NCI-H146 treated with DMSO at 0.1 percent for 48 hours (cell line): ENCODE measurements around the gene NPR2.

Source experiments
- DNase-seq: peaks from one replicate; lab custom pipeline; 2025; ENCODE audit not compliant: unreplicated experiment; lab: John Stamatoyannopoulos, UW

Gene NPR2

DNA sequence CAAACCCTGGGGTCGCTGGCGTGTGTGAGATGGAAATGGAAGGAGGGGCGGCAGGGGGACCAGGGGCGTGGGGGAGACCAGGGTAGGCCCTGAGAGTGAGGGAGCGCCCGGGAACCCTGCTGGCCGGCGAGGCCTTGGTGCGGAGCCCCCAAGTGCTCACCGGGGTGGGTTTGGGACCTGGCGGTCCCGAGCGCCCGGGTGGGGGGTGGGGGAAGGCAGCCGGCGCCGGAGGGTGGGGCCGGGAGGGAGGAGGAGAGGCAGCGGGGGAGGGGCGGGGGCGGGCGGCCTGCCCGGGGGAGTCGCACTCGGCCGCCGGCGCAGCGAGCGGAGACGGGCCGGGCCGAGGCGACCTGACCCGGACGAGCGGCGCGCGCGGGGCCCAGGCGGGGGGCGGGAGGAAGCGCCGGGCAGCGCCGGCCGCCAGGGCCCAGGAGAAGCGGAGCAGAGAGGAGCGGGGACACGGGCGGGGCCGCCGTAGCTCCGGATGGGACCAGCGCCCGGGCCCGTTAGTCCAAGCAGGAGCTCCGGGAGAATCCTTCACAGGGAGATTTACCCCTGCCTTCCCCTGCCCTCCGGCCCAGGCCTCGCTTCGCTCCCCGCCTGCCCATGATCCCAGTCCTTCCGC, at the start of gene NPR2:
Gene NPR2, plus strand, starts transcription at position 295 of the 625 bp plus-strand sequence. CDS start 818 bp downstream, outside the sequence.
- DNase-seq = no peak

GRCh38 chr9:35741740-35742139, 49.7 kb upstream of the NPR2 start:
- no peak for DNase-seq

DNA sequence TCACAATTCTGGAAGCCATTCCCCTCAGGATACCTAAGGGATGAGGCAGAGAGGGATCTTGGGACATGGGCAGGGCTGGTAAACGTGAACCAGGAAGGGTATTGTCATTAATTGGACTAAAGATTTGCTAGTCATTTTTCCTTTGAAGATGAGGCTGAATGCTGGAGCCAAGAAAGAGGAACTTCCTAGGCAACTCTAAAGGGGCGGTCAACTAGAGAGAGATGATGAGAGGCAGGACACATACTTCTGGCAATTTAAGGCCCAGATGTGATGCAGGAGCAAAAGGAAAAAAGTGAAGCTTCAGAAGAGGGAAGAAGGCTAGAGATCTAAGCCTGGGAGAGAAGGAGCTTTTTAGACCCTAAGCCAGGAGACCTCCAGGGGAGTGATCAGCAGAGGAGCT, 47.9 kb upstream of the NPR2 start:
- DNase-seq = no peak

DNA sequence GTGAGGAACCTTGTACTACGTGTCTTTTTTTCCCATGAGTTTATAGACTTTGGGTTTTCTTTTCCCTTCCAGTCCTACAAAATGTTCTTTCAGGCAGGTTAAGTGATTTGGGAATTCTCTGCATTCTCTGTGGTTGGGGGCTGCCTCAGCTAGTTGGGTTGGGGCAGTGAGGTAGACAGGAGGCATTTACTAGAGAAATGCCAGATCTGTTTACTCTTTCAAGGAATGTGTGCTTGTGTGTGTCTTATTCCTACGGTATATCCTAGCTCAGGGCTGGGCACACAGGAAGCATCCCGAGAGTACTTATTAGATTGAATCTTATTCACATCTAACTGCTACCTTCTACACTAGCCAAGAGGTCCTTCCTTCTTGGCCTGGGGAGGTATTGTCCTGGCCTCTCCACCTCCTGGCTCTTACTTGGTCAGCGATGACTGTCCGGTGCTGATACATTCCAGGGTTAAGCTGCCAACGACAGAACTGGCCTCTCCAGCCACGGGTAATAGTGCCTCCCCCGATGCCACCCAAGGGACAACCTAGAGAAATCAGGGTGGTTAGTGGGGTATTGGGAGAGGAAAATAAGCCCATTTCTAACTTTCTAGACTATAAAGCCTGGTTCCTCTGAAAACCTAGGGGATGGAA, 47.4 kb upstream of the NPR2 start:
- no peak for DNase-seq

DNA sequence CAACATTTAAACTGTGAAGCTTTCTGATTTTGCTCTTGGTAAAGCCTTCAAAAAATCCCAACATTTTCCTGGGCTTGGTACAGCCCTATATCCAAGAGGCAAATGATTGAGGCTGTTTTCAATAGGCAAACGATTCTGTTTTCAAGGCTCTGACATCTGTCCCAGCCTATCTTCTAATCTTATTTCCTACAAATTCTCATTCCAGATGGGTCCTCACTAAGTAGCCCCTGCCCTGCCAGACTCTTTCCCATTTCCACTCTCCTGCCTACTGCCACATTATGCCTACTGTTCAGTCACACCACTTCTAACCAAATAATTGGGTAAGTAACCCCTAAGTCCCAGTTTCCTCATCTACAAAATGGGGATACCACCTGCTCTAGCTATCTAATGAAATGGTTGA, 45.8 kb upstream of the NPR2 start:
- no peak for DNase-seq

- DNase-seq = no peak
Observed at GRCh38 chr9:35746583-35746982, 44.8 kb upstream of the NPR2 start.

DNA sequence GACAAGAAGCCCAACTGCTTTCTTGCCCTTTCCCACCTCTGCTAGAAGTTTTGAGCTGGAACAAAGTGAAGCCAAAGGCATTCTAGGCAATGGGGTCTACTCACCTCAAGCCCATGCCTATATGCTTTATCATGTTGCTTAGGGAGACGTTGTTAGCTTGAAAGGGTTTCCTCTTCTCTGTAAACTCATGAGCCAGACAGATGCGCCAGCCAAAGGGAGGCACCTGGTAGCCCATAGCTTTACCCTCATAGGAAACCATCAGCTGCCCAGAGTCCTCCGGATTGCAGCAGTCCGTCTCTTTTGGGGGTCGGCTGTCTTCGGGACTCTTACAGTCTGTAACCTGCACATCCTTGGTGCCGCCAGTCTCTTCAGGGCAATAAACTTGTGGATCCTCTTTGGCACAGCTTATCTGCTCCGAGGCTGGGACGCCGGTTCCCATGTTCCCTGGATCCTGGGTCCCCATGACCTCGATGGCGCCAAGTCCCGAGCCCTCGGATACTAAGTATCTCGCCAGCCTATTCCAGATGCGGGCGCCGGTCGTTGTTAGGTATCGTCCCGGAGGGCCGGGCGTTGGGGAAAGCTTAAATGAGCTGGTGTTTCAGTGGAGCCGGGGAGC, 43.0 kb upstream of the NPR2 start:
- DNase-seq = no peak

GRCh38 chr9:35748858-35749514, 42.4 kb upstream of the NPR2 start, which contains the start of the genes GBA2 and RGP1:
Gene GBA2 (minus strand): TSS chr9:35749228. CDS start chr9:35748704, 524 bp downstream.
Gene RGP1 (plus strand): TSS chr9:35749287. CDS start chr9:35749756, 469 bp downstream.
- DNase-seq = peak; percentile 55

DNA sequence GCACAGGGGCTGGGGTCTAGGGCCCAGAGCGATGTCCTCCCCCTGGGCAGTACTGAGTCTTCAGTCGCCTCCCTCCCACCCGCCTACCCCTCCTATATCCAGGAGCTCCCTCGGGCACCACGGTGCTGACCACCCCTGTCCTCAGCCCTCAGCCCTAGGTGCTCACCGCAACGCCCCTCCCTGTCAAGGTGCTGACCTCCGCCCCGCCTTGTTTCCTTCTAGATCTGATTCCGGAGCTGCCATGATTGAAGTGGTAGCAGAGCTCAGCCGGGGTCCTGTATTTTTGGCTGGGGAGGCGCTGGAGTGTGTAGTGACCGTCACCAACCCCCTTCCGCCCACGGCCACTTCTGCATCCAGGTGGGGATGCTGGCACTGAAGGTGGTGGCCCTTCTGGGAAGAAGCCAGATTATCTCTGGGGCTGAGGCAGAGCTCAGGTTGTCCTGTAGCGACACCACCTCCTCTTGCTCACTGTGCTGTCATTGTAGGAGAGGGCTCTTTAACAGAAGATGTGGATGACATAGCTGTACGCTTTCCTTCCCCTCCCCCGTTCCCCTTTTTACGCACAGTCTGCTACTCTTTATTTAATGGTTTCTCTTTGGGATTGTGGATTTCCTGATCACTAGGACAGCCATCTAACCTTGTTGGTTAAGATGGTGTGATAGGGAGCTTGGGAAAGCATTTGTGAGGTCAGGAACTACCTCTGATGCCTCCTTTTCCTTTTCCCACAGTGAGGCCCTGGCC, 41.7 kb upstream of the NPR2 start:
- no peak for DNase-seq

GRCh38 chr9:35750256-35750531, 41.2 kb upstream of the NPR2 start:
- DNase-seq = no peak

GRCh38 chr9:35753466-35753865, 37.9 kb upstream of the NPR2 start:
- DNase-seq = no peak

GRCh38 chr9:35754264-35754663, 37.1 kb upstream of the NPR2 start, which contains the start of gene MSMP:
Gene MSMP (minus strand): TSS chr9:35754276. CDS start chr9:35754129, 147 bp downstream.
- no peak for DNase-seq

- no peak for DNase-seq
Observed at GRCh38 chr9:35755071-35755470, 36.3 kb upstream of the NPR2 start.

DNA sequence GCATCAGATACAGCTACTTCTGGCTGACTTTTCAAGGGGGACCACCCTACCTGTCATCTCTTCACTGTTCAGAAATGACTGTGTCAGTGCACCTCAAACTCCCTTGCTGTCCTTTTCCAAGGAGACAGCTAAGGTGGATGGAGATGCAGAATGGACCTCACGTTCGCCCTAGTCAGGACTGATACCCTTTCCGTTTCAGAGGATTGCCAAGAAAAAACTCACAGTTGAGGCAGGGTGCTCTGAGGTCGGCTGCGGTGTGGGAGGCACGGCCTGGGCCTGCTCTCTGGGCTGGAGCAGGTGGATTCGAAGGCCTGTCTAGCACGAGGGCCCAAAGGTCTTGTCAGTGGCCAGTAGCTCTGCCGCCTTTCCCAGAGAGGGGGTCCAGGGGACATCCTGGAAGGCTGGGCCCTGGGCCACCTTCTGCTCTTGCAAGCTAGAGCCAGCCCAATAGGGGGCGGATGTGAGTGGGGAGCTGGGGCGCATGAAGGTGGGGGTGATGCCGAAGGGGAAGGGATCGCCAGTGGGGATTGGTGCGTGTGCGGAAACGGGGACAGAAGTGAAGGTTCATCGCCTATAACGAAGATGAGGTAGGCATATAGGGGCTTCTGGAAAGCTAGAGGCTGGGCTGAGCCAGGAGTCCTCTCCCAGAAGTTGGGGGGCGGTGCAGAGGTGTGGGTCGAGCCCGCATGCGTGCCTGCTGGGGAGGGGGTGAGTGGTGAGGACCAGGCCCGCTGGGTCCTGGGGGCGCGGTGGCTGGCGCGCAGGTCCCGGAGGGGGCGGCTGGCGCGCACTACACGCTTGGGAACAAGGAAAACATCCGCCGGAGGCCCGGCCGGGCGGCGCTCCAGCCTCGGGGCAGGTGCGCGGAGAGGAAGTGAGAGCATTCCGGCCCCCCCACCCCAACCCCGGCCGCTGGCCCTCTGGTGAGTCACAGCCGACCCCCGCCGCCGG, 34.8 kb upstream of the NPR2 start:
- DNase-seq = peak; percentile 67

DNA sequence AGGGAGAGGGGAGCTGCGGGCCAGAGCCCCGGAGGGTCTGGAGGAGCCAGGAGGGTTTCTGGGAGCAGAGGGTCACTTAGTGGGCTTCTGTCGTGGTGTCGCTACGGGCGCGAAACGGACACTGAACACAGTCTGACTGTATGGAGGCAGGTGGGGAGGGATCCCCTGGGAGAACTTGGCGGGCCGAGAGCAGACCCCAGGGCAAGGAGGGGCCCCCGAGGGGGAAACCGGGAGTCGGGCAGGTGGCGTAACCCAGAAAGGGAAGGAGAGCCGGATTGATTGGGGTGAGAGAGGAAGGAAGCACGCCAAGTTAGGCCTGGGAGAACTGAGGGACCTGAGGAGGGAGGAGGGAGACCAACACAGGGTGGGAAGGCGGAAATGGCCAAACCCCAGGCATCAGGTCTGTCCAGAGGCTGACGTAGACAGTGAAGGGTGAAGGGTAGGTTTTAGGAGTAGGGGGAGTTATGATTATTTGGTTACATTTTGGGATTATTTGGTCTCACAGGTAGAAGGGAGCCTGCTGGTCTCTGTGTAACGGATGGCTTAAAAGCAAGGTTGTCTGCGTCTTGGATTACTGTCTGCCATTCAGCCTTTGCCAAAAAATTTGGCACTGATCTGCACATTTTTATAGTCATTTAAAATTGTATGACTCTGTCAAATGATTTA, 34.0 kb upstream of the NPR2 start:
- peak; percentile 60 for DNase-seq

GRCh38 chr9:35757892-35758275, 33.5 kb upstream of the NPR2 start:
- DNase-seq = no peak

DNA sequence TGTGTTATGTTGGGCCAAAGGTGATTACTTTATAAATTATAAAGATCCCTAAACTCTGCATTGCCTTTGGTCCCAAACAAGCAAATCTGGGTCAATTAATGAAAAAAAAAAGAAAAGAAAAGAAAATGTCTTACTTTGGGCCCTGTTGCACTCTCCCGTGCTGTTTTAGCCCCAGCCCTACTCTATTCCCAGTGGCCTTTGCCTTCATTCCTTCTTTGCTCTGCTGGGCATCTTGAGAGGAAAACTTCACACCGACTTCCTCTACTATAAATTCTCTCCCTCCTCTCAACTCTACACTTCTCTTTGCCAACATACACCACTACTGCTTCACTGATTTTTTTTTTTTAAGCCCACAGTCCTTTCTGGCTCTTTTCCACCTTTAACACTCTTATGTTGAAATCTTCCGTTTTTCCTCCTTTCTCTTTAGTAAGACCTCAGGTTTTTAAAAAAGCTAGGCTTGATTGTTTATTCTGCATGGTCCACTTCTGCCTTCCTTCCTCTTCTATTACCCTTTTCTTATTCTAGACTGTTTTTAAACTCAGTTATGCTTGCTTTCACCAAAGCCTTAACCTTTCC, 32.8 kb upstream of the NPR2 start:
- no peak for DNase-seq

DNA sequence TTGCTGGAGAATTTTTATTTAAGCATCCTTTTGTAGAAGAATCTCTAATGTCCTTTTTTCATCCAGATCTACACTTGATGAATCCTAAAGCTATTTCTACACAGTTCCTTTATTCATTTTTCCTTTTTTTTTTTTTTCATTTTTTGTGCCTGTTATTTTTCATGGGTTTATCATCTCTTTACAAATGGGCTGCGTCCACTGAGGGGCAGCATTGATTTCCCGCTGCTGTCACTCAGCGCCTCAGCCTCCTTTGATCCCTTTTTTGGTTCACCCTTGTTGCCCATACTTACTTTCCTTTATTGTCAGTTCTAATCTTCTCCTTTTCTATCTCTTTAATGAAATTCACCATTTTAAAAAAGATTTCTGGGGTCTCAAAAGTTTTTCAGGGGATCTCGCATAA, 31.6 kb upstream of the NPR2 start:
- DNase-seq = no peak

- peak; percentile 32 for DNase-seq
Observed at GRCh38 chr9:35760651-35761050, 30.7 kb upstream of the NPR2 start.
